Ovary (tissue), 9 donors: ENCODE data around the gene NR5A2. TPM values are rescaled to one million over a fixed set of nuclear protein-coding genes. Genes with fewer than 3 reads are reported as not detected.

Experiments used
- DNase-seq, 5 donors: peaks; one replicate each; pipeline ENCODE4 v3.0.0-alpha.2; 2019 to 2020
- H3K27ac ChIP-seq, 2 donors: fragments of 200-600 bp; one replicate each; pipeline versions ENCODE4 v1.5.1 to v1.8.0; 2019 to 2022
- H3K27me3 ChIP-seq: fragments of 200-600 bp; one replicate; pipeline ENCODE4 v1.8.0; 2022
- H3K36me3 ChIP-seq: fragments of 200-600 bp; sonication (generic); one replicate; pipeline ENCODE4 v1.5.1; 2019
- H3K4me1 ChIP-seq: one replicate; pipeline ENCODE4 v1.8.1; 2013; ENCODE audit warnings: mild to moderate bottlenecking, moderate library complexity; ENCODE audit not compliant: insufficient read depth
- H3K4me3 ChIP-seq: fragments of 200-600 bp; sonication (generic); one replicate; pipeline ENCODE4 v1.5.1; 2017
- H3K9me3 ChIP-seq, 2 donors: fragments of 200-600 bp in 1 of 2; sonication (generic) in 1 of 2; one replicate each; pipeline versions ENCODE4 v1.5.1 to v1.8.1; 2013 to 2019; ENCODE audit warnings: mild to moderate bottlenecking in 1 of 2, moderate library complexity in 1 of 2
- EP300 ChIP-seq: sonication (generic); formaldehyde crosslinking; IDR thresholded peaks from one replicate; pipeline ENCODE4 v1.6.1; 2017; ENCODE audit warnings: antibody characterized with exemption
- POLR2A ChIP-seq: fragments of 450-650 bp; IDR thresholded peaks from one replicate; pipeline ENCODE4 v1.6.1; 2017; ENCODE audit warnings: antibody characterized with exemption, mild to moderate bottlenecking, moderate library complexity
- WGBS, 3 donors: extraction: QIAGEN DNeasy Blood & Tissue Kit in 1 of 3; methylation state at CpG; one replicate each; pipeline versions ENCODE4 v1.1.5 to v1.1.7; 2013 to 2017; 5-methylcytosine and 5-hydroxymethylcytosine counted together
- intact Hi-C, 4 donors: fragments of 100-400 bp; cut with DNase I; formaldehyde crosslinking; loops; one replicate each; pipeline versions ENCODE4 v1.11.0 to v1.15.1; 2022 to 2023
- polyA plus RNA-seq, 2 donors: library from polyadenylated mRNA; stranded (reverse); fragments of 200-250 nt in 1 of 2; fragments of 350-450 nt in 1 of 2; fragmentation: Illumina TruSeq in 1 of 2; extraction: RNeasy Lipid Tissue Mini Kit (QIAGEN cat#74804) in 1 of 2; gene quantifications; one replicate each; pipeline ENCODE4 v1.2.3, GENCODE V29; 2013 to 2014
- total RNA-seq, 7 donors: library from RNA; depleted of rRNA in 2 of 7; stranded (reverse); fragments of >200 nt in 2 of 7; fragmentation: NEBNext Ultra II Directional in 3 of 7; extraction: Animal tissue kit (Norgen Biotek cat#: 25700) in 3 of 7; gene quantifications; one replicate each; pipeline versions ENCODE4 v1.1.0 to v1.2.4, GENCODE V29; 2016 to 2023
- TF ChIP-seq, protein P1 (sequence below), 3 donors: fragments of 450-650 bp in 2 of 3; fragments of 200-600 bp in 1 of 3; IDR thresholded peaks; one replicate each; pipeline versions ENCODE4 v1.5.1 to v1.8.0; 2016 to 2022; ENCODE audit warnings: antibody characterized with exemption in 3 of 3, mild to moderate bottlenecking in 1 of 3
- donor health status: DM: no; HTN: no; CAD: no; lungs with moderate emphysema.
- donor health status: DM: no; HTN: no; CAD: no.
- donor health status: Bipolar disorder and iron deficiency.
- donor health status: DM: yes; HTN: yes; CAD: no.
- donor health status: DM: no; HTN: no; CAD: no.
- donor health status: DM: yes; HTN: yes; CAD: no.

NR5A2 gene
- total and polyA plus RNA-seq, 9 donors = 1.5 to 45.8 (median 3.0) TPM

DNA sequence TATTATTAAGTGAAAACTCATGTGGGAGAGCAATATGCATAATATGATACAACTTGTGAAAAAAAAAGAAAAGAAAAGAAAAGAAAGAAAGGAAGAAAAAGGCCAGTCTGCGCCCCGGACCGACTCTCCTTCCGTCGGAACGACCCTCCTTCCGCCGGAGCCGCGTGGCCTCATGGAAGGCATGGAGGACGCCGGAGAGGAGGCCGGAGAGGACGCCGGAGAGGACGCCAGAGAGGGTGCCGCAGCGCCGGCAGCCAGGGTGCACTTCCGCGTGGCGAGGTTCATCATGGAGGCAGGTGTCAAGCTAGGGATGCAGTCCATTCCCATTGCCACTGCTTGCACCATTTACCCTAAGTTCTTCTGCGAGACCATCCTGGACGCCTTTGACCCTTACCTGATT, 185.9 kb downstream of the NR5A2 start:
- intact Hi-C loops = no loop called here
- Histone ChIP-seq H3K4me1 (no peaks in the 10 kb centered on the region), H3K4me3 (no peak overlapping the region), H3K36me3 (no peaks in the 10 kb centered on the region), H3K9me3 (no peaks in the 10 kb centered on the region), H3K27ac (no peak overlapping the region), H3K27me3 (no peaks in the 10 kb centered on the region)
- no peak for DNase-seq
- no peak for TF ChIP-seq EP300
- TF ChIP-seq POLR2A = no peak
- TF ChIP-seq, protein P1, sequence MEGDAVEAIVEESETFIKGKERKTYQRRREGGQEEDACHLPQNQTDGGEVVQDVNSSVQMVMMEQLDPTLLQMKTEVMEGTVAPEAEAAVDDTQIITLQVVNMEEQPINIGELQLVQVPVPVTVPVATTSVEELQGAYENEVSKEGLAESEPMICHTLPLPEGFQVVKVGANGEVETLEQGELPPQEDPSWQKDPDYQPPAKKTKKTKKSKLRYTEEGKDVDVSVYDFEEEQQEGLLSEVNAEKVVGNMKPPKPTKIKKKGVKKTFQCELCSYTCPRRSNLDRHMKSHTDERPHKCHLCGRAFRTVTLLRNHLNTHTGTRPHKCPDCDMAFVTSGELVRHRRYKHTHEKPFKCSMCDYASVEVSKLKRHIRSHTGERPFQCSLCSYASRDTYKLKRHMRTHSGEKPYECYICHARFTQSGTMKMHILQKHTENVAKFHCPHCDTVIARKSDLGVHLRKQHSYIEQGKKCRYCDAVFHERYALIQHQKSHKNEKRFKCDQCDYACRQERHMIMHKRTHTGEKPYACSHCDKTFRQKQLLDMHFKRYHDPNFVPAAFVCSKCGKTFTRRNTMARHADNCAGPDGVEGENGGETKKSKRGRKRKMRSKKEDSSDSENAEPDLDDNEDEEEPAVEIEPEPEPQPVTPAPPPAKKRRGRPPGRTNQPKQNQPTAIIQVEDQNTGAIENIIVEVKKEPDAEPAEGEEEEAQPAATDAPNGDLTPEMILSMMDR (IDR thresholded peaks at IDR 0.05) = no peak
- WGBS, 3 donors = 94 to 97% (median 96%) methylated on average over 24 of the region's 24 CpGs

DNA sequence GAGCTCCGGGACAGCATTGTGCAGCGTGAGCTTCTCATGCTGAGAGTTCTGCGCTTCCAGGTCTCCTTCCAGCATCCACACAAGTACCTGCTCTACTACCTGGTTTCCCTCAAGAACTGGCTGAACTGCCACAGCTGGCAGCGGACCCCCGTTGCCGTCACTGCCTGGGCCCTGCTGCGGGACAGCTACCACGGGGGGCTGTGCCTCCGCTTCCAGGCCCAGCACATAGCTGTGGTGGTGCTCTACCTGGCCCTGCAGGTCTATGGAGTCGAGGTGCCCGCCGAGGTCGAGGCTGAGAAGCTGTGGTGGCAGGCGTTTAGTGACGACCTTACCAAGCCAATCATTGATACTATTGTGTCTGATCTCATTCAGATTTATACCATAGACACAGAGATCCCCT, 186.4 kb downstream of the NR5A2 start:
- TF ChIP-seq, protein P1 (IDR thresholded peaks at IDR 0.05) = no peak
- TF ChIP-seq POLR2A (no peak), EP300 (no peak)
- Histone ChIP-seq H3K4me1 (no peaks in the 10 kb centered on the region), H3K9me3 (no peaks in the 10 kb centered on the region), H3K27ac (no peak overlapping the region), H3K27me3 (no peaks in the 10 kb centered on the region), H3K36me3 (no peaks in the 10 kb centered on the region), H3K4me3 (no peak overlapping the region)
- no peak for DNase-seq
- intact Hi-C loops = no loop called here
- WGBS, 3 donors = 92 to 95% (median 94%) methylated on average over 15 of the region's 15 CpGs

DNA sequence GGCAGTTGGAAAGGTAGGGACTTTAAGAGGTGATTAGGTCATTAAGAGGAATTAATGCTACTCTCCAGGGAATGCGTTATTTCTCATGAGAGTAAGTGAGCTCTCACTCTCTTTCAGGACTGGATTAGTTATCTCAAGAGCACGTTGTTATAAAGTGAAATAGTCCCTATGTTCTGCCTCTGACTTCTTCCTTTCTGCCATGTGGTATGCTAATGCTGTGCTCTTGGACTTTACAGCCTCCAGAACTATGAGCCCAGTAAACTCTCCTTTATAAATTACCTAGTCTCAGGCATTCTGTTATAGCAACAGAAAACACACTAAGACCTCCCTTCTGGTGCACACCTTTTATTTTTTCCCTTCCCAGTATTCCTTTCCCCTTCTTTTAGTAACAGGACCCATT, 187.8 kb downstream of the NR5A2 start:
- no peak overlapping the region for H3K27ac ChIP-seq
- no peaks in the 10 kb centered on the region for H3K9me3 ChIP-seq
- DNase-seq = no peak
- WGBS, 3 donors = 85 to 93% (median 86%) methylated on average over 2 of the region's 2 CpGs
- TF ChIP-seq EP300 (no peak), POLR2A (no peak)
- TF ChIP-seq, protein P1 (IDR thresholded peaks at IDR 0.05) = no peak
- no peak overlapping the region for H3K4me3 ChIP-seq
- no peaks in the 10 kb centered on the region for H3K4me1 ChIP-seq
- no peaks in the 10 kb centered on the region for H3K36me3 ChIP-seq
- intact Hi-C loops = no loop called here
- no peaks in the 10 kb centered on the region for H3K27me3 ChIP-seq

DNA sequence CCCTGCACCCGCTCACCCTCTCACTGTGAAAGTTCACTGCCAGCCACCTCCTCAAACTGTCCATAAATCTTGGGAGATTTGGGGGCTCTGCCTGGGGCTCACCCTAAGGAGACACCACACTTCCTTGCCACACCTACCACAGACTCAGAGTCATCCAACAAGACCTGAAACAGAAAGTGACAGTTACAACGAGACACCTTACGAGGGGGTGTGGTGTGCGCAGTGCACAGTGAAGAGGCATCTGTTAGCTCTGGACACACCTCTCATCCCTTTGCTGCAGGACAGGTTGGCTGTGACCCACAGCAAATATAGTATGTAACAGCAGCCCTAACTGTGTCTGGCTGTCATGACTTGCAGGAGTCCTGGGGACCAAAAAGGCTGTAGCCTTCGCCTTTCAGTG, 190.2 kb downstream of the NR5A2 start:
- H3K27me3 ChIP-seq = no peaks in the 10 kb centered on the region
- WGBS, 3 donors = 89 to 92% (median 90%) methylated on average over 5 of the region's 5 CpGs

More for the DNA sequence above, 190.2 kb downstream of the NR5A2 start:
- H3K36me3 ChIP-seq = no peaks in the 10 kb centered on the region
- no peak overlapping the region for H3K27ac ChIP-seq
- no peak for DNase-seq
- H3K4me1 ChIP-seq = no peaks in the 10 kb centered on the region
- no peaks in the 10 kb centered on the region for H3K9me3 ChIP-seq
- intact Hi-C loops = no loop called here
- no peak overlapping the region for H3K4me3 ChIP-seq
- TF ChIP-seq EP300 (no peak), POLR2A (no peak)
- TF ChIP-seq, protein P1 (IDR thresholded peaks at IDR 0.05) = no peak
